ENCODE data around the gene PPFIA4.
A peak's percentile ranks its signal among the peaks of the same experiment; 100 is the strongest.
"Not testable (repeated sequence)": the region's sequence is repeated elsewhere in the genome, so short reads cannot be mapped to it uniquely, and the experiment has no call there.

The PPFIA4 gene

GRCh38 chr1:203017692-203018091 is 8.6 kb upstream of the PPFIA4 start:
- DNase-seq, result no peak

- not testable (repeated sequence) for DNase-seq
Measured at GRCh38 chr1:203022855-203023254, 3.4 kb upstream of the PPFIA4 start.

GRCh38 chr1:203025686-203026030 is 633 bp upstream of the PPFIA4 start:
- no peak for DNase-seq

GRCh38 chr1:203026666-203027663 is 674 bp downstream of the PPFIA4 start:
- DNase-seq, result no peak

- no peak for DNase-seq
Measured at GRCh38 chr1:203028067-203028783, 1.9 kb downstream of the PPFIA4 start.

GRCh38 chr1:203028784-203029553 is 2.7 kb downstream of the PPFIA4 start:
- DNase-seq, result no peak

GRCh38 chr1:203031467-203031866 is 5.2 kb downstream of the PPFIA4 start:
- DNase-seq, result no peak

GRCh38 chr1:203033287-203033686 is 7.0 kb downstream of the PPFIA4 start:
- no peak for DNase-seq

- DNase-seq, result no peak
Measured at GRCh38 chr1:203033917-203034316, 7.6 kb downstream of the PPFIA4 start.

- DNase-seq, result no peak
Measured at GRCh38 chr1:203034422-203035110, 8.3 kb downstream of the PPFIA4 start.

GRCh38 chr1:203035111-203036000 is 9.1 kb downstream of the PPFIA4 start:
- no peak for DNase-seq

GRCh38 chr1:203036135-203036534 is 9.8 kb downstream of the PPFIA4 start:
- no peak for DNase-seq

- no peak for DNase-seq
Measured at GRCh38 chr1:203036537-203036936, 10.2 kb downstream of the PPFIA4 start.

GRCh38 chr1:203037509-203038190 is 11.4 kb downstream of the PPFIA4 start:
- DNase-seq, result no peak

- no peak for DNase-seq
Measured at GRCh38 chr1:203038217-203038741, 12.0 kb downstream of the PPFIA4 start.

- DNase-seq, result peak; percentile 41
Measured at GRCh38 chr1:203038891-203039608, 12.8 kb downstream of the PPFIA4 start.

GRCh38 chr1:203039609-203040512 is 13.6 kb downstream of the PPFIA4 start:
- DNase-seq, result no peak

GRCh38 chr1:203040513-203041275 is 14.4 kb downstream of the PPFIA4 start:
- DNase-seq, result no peak
